NCI-H1092 treated with DMSO at 0.1 percent for 48 hours (cell line): ENCODE data around the gene KAZN.

Experiments used
- DNase-seq: peaks from one replicate; lab custom pipeline; 2025; lab: John Stamatoyannopoulos, UW

Gene KAZN

DNA sequence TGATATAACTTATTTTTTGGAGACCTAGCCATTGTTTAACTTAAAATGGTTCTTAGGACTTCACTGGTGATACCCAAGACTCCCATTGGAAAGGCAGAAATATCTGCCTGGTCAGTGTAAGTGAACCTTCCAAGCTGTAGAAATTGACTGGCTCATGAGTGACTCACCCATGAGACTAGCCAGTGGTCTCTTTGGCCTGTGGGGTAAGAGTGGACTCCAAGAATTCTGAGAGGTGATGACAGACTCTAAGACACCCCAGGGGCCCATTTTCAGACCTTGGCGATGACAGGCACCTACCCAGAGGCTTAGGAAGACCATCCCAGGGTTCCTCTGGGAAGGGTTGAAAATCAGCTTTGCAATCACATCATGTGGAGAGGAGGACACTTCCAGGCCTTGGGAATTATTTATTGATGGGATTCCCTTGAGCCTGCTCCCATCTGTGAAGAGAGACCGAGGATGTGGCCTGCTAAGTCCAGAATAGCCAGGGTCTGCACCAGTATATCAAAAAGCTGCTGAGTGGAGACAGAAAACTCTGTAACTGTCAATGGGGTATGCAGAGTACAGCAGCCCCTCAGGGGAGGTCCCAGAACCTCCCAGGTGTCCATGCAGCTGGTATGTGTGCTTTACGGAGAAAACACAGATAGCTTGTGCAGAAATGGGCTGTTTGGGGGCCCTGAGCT, 78.9 kb downstream of the KAZN start:
- DNase-seq: no peak

DNA sequence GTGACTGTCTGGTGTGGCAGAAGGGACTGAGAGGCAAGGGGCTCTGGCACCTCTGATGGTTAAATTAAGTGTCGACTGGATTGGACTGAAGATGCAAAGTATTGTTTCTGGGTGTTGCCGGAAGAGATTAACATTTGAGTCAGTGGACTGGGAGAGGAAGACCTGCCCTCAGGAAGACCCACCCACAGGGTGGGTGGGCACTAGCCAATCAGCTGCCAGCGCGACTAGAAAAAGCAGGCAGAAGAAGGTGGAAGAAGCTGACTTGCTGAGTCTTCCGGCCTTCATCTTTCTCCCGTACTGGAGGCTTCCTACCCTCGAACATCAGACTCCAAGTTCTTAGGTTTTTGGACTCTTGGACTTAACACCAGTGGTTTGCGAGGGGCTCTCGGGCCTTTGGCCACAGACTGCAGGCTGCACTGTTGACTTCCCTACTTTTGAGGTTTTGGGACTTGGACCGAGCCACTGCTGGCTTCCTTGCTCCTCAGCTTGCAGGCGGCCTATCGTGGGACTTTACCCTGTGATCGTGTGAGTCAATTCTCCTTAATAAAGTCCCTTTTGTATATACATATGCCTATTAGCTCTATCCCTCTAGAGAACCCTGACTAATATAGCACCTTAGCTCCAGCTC, 79.6 kb downstream of the KAZN start:
- no peak for DNase-seq

DNA sequence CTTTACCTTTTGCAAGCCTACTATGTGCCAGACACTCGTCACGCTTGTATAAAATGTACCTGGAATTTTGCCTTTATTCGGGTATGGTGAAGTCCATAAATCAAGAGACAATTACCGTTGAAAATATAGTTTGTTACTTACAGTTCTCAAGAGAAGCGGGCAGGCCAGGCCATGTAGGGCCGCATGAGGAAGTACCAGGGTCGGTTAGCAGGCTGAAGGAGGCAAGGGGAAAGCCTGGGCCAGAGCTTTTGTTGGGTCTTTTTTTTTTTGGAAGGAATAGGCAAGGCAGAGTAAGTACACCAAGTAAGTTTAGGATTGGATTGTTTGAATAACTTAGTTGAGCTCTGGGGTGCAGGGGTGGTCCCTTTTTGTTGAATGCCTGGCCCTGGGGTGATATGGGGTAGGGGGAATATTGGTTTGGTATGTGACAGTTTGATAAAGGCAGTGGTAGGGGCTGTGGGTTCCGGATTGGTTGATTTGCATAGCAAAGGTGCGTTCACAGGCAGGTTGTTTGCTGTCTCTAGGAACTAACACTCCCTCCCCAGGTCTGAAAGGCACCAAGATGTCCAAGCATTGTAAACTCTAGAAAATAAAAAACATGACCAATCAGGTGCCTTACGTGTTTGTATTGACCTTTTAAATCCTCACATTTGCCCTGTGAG, 80.7 kb downstream of the KAZN start:
- DNase-seq: no peak

DNA sequence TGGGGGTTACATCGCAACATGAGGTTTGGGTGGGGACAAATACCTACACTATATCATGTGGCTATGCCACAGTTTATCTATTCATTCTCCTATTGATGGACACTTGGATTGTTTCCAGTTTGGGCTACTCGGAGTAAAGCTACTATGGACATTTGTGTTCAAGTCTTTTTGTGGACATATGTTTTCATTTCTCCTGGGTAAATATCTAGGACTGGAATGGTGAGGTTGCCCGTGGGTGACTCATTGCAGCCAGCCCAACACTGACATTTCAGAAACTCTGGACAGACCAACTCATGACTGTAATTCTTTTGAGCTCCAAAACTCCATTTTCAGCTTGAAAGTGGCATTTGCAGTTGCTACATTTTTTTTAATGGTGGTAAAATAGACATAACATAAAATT, 82.7 kb downstream of the KAZN start:
- DNase-seq: no peak

DNA sequence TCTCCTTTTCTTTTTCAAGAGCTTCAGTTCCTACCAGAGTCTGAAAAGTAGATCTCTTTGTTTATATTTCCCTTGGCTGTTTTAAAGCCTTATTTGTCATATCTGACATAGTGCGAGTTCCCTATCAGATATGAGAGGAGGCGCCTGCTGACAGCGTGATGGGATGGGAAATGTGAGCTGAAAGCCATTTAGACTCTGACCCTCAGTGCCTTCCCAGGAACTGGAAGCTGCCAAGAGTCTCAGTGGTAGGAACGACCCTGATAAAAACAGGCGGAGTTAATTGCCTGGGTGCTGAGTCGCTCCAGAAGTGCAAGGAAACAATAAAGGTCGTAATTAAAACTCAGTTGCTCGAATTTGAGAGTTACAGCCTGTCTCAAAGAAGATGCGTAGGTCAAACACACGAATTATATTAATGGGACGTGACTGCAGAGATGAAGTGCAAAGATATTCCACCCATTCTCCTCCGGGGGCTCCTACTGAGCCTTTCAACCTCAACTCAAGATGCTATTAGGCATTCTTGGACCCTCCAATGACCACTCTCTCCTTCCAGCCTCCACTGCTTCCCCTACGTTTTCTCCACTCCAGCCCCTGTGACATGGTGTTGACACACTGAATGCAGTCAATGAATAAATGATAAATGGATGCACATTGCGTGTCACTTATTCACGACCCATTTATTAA, 84.6 kb downstream of the KAZN start:
- no peak for DNase-seq

DNA sequence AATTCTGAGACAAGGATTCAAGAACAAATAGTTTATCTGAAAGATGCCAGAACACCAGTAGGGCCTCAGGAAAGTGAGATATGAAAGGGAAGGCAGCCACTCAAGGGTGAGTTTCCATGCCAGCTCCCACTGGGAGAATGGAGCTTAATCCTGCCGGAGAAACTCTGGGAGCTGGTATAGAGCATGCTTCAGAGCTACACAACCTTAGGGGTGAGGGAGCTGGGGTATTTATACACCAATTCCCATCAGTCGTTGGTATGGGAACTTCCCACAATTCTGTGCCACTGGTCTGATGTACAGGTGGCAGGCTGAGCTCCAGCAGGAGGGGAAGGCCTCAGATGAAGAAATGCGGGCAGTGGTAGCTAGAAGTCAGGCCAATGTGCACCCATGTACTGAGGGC, 86.6 kb downstream of the KAZN start:
- DNase-seq: no peak

DNA sequence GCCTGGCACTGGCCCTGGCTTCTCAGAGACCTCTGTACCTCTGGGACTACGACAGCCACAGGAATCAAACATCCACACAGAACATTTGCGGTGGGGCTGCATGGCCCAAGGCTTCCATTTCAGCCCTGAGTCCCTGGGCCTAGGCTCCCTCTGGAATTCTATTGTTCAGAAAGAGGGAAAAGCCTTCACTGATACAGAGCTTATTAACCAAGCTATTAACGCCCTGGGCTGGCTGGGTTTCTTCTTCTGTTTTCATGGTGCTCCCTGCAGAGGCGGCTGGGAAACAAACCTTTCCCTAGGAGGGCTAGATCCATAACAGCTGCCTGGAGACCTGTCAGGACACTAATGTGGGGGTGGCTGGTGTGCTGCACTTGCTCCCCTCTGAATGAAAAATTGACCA, 88.2 kb downstream of the KAZN start:
- DNase-seq: no peak

DNA sequence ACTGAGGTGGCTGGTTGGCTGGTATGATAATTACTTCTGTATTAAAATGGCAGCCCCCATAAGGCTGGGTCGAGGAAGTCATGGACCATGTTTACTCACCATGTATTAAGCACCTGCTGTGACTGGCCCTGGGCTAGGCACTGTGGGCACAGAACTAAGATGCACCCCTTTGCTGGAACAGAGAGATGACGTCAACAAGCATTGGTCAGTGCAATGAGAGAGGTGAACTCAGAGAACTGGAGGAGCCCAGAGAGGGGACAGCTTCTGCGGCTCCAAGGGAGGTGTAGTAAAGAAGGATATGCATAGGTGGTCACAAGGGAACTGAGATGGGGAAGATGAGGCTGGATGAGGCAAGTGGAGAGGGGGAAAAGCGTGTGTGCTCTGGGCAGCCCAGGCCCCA, 88.7 kb downstream of the KAZN start:
- DNase-seq: no peak

DNA sequence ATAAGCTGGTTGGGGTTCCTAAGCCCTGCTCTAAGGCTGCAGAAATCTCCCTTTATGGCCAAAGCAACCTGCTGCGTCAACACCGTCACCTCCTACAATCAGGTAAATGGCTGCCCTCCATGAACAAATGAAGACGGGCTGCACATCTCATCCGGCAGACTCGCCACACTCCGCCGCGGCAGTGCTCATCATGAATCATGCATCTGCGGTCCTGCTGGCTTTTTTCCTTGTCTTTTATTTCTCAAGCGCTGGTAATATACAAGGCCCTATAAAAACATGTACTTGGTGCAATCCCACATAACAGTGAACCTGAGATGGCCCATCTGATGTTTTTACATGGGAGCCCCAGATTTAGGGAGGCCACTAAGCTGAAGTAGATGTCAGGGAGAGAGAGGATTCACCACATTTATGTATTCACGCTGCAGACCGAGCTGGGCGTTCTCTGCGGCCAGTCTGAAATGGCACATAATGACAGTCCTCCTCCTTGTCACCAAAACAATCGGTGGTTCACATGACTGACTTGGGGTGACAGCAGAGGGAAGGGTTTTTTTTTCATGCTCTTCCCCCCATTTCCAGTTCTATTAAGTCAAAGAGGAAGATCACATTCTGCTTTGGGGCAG, 91.6 kb downstream of the KAZN start:
- DNase-seq: no peak

DNA sequence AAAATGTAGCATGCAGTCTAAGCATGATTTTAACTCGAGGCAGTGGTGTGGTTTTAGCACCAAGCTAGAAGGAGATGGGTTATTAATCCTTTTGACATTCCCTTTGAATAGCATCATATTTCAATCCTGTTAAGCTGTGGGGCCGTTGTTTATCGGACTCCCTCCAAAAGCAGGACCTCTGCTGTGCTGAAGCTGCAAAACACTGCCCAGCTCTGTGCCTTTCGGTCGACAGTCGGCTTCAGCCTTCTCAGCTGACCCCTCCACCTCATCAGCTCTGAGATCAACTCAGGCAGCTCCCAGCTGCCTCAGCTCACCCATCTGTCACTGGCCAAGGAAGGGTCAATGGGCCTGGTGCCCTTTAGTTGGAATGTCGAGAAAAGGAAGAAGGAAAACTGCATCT, 95.5 kb downstream of the KAZN start:
- DNase-seq: no peak

DNA sequence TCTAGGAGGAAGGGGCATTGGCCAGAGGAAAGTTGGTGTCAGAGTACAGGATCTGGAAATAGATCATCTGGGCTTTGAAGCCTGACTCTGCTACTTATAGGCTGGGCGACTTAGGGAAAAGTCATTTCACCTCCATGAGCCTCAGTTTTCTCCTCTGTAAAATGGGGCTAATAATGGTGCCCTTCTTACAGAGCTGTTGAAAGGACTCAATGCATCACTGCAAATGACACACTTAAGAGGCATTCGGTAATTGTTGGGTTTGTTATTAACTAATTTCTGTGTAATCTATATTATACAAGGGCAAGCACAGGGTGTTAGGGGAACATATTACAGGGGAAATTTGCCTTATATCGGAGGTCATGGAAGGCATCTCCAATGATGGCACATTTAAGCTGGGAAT, 96.1 kb downstream of the KAZN start:
- DNase-seq: no peak

DNA sequence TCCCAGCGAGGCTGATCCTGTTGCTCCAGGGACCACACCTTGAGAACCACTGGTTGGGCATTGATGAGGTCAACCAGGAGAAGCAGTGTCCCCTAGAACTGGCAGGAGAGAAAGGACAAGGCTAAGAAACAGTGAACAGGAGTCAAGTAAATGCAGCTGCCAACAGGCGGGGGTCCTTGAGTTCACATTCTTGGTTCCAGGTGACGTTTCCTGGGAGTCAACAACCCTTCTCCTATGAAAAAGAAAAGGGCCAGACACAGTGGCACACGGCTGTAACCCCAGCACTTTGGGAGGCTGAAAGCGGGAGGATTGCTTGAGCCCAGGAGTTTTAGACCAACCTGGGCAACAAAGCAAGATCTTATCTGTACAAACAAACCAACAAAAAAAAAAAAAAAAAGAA, 98.3 kb downstream of the KAZN start:
- no peak for DNase-seq

DNA sequence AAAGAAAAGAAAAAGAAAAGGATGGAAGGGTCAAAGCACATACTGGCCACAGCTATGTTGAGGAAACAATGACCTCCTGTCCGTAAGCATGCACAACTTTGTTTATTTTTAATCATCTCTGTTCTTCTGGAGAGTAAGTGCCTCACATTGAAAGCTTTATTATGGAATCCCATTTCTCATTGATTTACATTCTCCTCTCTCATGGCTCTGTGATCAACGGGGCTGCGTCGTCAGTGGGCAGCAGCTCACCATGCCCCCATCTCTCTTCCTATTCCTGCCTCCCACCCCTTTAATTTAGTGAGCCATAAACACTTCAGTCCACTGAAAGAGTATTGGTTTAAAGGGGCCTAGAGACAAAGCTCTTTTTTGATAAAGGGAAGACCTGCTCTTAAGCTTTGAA, 98.9 kb downstream of the KAZN start:
- DNase-seq: no peak

DNA sequence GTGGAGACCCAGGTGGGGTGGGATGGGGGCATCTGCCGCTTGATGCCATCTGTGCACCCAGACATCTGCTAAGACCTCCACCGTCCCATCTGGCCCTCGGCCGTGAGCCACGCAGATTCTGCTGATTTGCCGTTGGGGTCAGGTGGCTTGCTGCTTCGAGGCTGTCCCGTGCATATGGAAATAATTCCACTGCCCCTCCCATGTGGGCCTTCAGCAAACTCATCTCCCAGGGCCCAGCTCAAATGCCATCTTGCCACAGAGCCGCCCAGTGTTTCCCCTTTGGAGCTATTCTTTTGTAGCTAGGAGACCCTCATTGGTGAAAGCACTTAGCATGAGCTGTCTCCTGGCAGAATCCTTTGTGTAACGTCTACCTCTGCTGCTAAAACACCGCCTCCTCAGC, 99.8 kb downstream of the KAZN start:
- no peak for DNase-seq

DNA sequence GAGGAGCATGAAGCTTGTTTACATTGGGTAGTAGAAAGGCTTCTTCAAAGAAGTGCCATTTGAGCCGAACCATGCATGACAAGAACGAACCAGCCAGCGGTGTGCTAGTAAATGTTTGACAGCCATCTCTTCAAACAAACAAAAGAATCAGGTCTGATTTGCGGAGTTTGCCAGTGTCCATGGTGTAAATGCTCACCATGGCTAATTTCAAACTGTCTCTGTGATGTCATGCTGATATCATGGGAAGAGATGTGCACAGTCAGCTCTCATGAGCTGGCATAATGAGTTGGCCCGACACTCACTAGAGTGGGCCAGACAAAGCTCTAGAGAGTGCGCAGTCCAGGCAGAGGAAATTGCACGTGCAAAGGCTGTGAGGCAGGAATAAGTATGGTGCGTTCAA, 101.1 kb downstream of the KAZN start:
- DNase-seq: peak; percentile 8

DNA sequence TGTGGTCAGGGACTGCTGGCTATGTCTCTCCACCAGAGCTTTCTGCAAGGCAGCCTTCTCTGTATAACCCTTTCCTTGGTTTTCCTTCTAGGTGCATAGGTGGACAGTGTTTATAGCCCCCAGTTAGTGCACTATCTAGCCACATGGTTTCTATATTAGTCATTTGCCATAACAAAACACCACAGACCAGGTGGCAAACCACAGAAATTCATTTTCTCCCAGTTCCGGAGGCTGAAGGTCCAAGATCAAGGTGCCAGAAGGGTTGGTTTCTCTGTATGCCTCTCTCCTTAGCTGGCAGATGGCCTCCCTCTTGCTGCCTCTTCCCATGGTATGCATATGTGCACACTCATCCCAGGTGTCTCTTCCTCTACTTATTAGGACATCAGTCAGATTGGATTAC, 106.4 kb downstream of the KAZN start:
- no peak for DNase-seq

DNA sequence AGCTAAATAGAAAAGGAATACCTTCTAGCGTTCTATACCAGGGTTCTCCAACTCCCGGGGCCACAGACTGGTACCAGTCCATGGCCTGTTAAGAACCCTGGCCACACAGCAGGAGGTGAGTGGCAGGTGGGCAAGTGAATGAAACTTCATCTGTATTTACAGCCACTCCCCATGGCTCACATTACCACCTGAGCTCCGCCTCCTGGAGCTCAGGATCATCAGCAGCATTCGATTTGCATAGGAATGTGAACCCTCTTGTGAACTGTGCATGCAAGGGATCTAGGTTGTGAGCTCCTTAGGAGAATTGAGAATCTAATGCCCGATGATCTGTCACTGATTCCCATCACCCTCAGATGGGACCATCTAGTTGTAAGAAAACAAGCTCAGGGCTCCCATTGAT, 107.3 kb downstream of the KAZN start:
- no peak for DNase-seq

DNA sequence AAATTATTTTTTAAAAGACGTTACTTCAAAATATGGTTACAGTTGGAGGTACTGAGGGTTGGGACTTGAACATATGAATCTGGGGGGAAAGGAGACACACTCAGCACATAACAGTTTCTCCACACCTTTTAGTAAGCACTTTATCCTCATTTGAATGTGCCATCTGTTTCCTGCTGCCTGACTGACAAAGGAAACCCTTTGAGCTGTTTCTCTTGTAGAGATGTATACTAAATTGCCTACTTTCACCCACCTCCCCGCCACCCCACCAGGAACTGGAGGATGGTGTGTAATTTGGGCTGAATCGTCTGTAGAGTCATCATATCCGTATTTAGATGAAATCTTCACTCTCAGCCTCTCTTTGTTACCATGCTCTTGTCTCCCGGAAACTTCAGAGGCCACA, 108.1 kb downstream of the KAZN start:
- DNase-seq: no peak

DNA sequence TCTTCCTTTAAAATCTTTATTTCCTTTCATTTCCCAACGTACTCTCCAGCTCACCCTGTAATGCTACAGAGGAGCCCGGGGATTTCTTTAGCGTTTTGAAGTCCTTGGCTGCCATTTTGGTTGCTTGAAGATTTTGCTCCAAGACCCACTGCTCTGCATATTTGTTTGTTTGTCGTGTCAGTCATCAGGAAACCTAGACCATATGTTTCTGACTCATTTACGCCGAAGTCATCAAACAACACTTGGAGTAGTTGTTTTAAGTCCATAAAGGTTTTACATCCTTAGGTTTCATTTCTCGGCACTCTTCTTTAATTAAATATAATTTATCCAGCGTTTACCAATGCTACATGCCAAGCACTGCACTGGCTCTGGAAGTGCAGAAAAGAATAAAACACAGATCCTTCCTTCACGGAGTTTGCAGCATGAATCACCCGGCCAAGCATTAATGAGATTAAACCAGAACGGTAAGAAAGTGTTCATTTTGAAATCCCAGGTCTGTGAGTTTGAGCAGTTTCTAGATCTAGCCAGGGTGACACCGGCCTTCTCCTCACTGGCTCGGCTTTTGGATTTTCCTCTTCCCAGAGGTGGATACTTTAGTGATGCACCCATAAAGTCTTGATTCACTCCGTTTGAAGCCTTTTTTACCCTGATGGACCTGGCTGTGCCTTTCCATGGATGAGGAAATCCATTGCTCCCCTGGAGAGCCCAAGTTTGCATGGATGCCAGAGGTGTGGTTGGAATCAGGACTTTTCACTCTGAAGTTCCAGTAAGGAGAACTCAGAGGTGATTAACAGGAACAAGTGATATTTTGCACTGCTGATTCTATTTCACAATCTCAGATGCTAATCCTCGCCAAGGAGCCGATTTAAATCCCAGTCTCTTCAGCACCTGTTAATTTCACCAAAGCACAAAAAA, 109.3 kb downstream of the KAZN start:
- no peak for DNase-seq

DNA sequence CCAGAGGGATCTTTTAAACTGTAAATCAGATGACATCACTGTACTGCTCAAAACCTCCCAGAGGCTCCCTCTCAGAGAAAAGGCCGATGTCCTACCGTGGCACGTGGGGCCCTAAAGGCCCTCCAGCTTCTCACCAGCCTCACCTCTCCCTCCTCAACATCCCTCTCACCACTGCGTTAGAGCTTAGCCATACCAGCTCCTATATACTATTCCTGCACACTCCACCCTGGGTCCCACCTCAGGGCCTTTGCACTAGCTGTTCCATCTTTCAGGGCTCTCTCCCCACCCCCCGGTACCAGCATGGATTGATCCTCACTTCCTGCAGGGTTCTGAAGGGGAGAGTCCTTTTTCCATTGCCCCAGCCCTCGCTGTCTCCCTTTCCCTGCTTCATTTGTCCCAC, 111.8 kb downstream of the KAZN start:
- no peak for DNase-seq

DNA sequence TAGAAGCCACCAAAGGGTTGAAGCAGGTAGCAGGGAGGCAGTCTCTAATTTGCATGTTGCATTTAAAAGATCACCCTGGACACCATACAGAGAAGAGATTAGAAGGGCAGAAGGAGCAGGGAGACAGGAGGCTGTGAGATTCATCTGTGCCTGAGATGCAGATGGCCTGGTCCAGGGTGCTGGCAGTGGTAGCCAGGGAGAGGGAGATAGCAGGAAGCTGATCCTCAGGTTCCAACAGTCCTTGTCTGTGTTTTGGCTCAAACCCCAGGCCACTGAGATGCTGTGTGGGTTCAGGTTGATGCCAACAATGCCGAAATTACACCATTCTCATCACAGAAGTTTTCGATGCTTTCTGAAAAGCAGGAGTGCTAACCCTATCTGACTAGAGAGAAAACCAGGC, 113.7 kb downstream of the KAZN start:
- DNase-seq: no peak

DNA sequence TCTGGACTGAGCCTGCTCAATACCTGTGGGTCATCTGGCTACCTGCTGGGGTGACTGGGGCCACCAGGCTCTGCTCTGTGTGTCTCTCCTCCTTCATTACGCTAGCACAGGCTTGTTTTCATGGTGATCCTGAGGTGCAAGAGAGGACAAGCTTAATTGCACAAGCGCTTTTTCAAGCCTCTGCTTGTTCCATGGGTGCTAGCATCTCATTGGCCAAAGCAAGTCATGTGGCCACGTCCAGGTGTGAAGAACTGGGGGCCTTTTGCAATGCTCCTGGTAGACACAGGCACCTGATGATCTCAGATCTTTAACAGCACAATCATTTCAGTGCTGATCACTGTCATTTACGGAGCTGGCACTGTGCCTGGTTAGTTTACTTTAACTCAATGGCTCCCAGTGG, 114.6 kb downstream of the KAZN start:
- no peak for DNase-seq
